IPS-15b (cell line): Measurements from ENCODE around the gene IGSF10.

Experiments
- H3K27me3 ChIP-seq: one replicate; pipeline ENCODE4 v1.6.1; 2013; ENCODE audit warnings: low read length; ENCODE audit not compliant: control insufficient read depth, insufficient read depth
- H3K36me3 ChIP-seq: one replicate; pipeline ENCODE4 v1.6.1; 2013; ENCODE audit warnings: low read length; ENCODE audit not compliant: control insufficient read depth, insufficient read depth
- H3K4me1 ChIP-seq: one replicate; pipeline ENCODE4 v1.6.1; 2013; ENCODE audit warnings: mild to moderate bottlenecking, low read length; ENCODE audit not compliant: control insufficient read depth, insufficient read depth
- H3K4me3 ChIP-seq: one replicate; pipeline ENCODE4 v1.5.1; 2013; ENCODE audit warnings: low read depth, low read length
- H3K9ac ChIP-seq: one replicate; pipeline ENCODE4 v1.6.1; 2013; ENCODE audit warnings: low read depth, mild to moderate bottlenecking, low read length
- H3K9me3 ChIP-seq: one replicate; pipeline ENCODE4 v1.6.1; 2013; ENCODE audit warnings: mild to moderate bottlenecking, low read length; ENCODE audit not compliant: control insufficient read depth, insufficient read depth

The IGSF10 gene

DNA sequence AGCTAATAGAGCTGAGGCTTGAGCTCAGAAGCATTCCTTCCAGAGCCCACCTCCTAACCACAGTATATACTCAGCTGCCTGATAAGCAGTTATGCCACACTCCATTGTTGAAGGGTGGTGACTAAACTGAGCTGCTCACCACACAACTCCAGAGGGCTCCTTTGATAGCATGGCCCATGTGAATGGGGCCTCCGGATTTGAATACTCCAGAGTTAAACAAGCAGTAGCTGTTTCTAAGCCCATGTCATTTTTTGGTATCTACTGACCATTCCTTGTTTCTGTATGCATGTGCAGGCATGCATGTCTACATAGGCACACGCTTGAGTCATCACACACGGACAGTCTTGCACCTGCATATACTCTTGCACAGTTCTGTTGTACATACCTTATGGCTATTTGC is 28.9 kb downstream of the IGSF10 start:
- no peaks in the 10 kb centered on the region for H3K9me3 ChIP-seq
- peaks cover 3% of the 10 kb centered on the region for H3K27me3 ChIP-seq
- no peak overlapping the region for H3K4me3 ChIP-seq
- H3K4me1 ChIP-seq: peaks cover 7% of the 10 kb centered on the region
- no peak overlapping the region for H3K9ac ChIP-seq
- no peaks in the 10 kb centered on the region for H3K36me3 ChIP-seq

DNA sequence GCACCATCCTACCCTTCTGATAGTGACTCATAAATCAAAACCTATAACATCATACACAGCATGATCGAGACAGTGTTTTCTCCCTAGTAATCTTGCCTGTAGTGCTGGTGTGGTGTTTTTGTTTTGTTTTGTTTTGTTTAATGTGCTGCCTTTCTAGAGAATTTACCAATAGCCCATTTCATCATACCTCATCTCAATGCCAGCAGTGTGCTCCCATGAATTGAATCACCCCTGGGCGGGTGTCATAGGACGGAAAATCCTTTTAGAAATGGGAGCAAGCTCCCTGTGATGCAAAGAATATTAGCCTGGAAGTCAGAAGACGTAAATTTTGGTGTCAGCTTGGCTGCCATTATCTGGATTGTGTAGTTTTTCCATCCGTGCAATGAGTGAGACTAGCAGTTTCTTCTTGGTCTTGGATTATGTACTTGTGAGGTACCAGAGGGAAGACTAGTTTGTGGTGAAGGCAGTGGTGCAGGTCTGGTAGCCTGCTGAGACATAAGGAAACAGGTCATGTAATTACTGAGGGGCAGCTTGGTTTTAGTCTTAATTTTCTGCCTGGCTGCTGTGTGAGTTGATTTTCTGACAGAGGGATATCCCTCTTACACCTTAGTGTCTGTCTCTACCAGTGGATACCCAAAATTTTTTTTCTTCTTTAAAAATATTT is 29.9 kb downstream of the IGSF10 start:
- H3K9me3 ChIP-seq: no peaks in the 10 kb centered on the region
- peaks cover 9% of the 10 kb centered on the region for H3K4me1 ChIP-seq
- H3K36me3 ChIP-seq: no peaks in the 10 kb centered on the region
- H3K4me3 ChIP-seq: no peak overlapping the region
- H3K27me3 ChIP-seq: peaks cover 3% of the 10 kb centered on the region
- no peak overlapping the region for H3K9ac ChIP-seq

DNA sequence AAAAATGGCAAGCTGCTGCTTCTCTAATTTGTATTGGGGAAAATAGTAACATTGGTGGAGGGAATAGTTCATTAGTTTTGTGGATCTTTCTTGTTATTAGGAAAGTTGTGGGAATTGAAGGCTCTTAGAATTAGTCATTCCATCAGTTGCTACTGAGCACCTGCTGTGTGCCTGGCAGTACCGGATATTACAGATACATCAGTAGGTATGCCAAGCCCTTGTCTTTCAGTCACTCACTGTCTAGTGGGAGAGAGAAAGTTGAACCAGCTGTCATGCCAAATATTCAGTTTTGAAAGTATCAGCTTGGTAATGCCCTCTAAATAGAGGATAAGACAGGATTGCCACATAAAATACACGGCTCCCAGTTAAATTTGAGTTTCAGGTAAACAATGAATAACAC is 32.5 kb downstream of the IGSF10 start:
- peaks cover 3% of the 10 kb centered on the region for H3K27me3 ChIP-seq
- peaks cover 18% of the 10 kb centered on the region for H3K4me1 ChIP-seq
- no peak overlapping the region for H3K9ac ChIP-seq
- no peaks in the 10 kb centered on the region for H3K9me3 ChIP-seq
- no peaks in the 10 kb centered on the region for H3K36me3 ChIP-seq
- H3K4me3 ChIP-seq: no peak overlapping the region

DNA sequence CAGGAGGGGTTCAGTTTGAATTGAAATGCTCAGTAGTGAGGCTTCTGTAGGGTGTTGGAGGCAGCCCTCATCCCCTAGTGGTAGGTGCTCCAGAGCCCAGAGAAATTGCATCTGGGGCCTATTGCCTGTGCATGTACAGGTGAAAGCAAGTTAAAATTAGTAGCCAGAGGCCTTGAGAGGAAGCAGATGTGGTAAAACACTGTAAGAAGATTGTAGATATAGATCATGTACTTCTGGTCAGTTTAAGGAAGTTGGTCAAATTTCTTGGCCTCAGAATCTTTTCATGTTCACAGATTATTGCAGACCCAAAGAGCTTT is 34.6 kb downstream of the IGSF10 start:
- Histone ChIP-seq H3K9ac (no peak overlapping the region), H3K4me1 (peaks cover 18% of the 10 kb centered on the region), H3K9me3 (no peaks in the 10 kb centered on the region), H3K36me3 (no peaks in the 10 kb centered on the region), H3K27me3 (peaks cover 3% of the 10 kb centered on the region), H3K4me3 (no peak overlapping the region)

DNA sequence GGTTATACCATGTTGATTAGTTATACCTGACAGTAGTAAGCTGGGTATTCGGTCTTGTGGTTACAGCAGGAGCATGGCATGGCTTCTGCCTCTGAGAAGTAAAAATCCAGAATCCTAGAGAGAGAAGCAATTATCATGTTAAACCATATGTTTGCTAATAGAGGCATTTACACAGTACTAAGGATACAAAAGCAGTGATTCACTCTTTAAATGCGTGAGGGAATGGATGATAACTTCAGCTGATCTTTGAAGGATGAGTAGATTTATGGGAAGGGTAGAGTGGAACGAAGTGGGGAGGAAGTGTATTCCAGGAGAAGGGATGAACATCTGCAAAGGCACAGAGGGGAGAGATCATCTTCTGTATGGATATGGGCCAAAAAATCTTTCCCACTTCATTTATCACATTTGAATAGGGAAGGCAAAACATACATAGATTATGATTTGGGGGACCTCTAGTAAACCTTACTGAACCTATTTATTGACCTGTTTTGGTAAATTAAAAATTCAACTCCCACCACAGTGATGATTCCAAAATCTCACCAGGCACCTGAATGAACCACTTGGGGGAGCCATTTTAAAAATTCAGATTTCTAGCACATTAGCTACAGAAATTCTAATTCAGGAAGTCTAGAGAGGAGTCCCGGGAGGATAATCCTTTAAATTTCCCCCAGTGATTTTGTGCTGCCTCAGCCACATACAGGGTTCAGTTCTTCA is 35.1 kb downstream of the IGSF10 start:
- no peak overlapping the region for H3K9ac ChIP-seq
- peaks cover 3% of the 10 kb centered on the region for H3K27me3 ChIP-seq

DNA sequence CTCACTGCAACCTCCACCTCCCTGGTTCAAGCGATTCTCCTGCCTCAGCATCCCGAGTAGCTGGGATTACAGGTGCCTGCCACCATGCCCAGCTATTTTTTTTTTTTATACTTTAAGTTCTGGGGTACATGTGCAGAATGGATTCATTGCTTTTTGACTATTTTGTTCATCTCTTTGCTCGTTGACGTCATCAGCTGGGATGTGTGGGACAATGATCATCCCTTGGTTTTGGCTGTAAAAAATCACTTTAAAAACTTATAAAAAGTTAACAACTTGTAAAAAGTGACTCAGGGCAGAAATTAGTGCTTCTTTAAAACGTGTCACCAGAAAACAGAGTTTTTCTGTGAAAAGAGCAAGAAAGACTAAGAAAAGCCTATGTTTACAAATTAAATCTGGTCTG is 37.8 kb downstream of the IGSF10 start:
- Histone ChIP-seq H3K9ac (no peak overlapping the region), H3K4me3 (no peak overlapping the region), H3K9me3 (no peaks in the 10 kb centered on the region), H3K36me3 (no peaks in the 10 kb centered on the region), H3K4me1 (peaks cover 15% of the 10 kb centered on the region), H3K27me3 (no peaks in the 10 kb centered on the region)

More for the DNA sequence above, 35.1 kb downstream of the IGSF10 start:
- Histone ChIP-seq H3K4me1 (peaks cover 18% of the 10 kb centered on the region), H3K9me3 (no peaks in the 10 kb centered on the region), H3K36me3 (no peaks in the 10 kb centered on the region), H3K4me3 (no peak overlapping the region)

DNA sequence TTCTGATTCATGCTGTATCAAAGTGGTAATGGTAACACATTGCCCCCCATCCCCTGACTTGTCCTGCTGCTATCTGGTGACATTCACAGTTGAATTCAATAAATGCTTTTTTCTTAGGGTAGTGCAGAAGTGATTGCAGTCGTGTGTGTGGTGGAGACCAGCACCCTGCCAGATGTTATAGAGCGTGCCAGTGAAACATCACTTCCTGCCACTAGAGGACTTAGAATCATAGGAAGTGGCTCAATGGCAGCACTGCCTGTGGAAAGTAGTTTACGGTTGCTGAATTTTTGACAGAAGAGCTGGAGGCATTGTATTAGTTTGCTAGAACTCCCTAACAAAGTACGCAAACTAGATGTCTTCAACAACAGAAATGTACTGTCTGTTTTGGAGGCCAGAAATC is 38.9 kb downstream of the IGSF10 start:
- no peaks in the 10 kb centered on the region for H3K36me3 ChIP-seq
- peaks cover 15% of the 10 kb centered on the region for H3K4me1 ChIP-seq
- no peak overlapping the region for H3K4me3 ChIP-seq
- H3K27me3 ChIP-seq: no peaks in the 10 kb centered on the region
- H3K9me3 ChIP-seq: no peaks in the 10 kb centered on the region
- no peak overlapping the region for H3K9ac ChIP-seq

GRCh38 chr3:151419806-151420205 is 41.1 kb downstream of the IGSF10 start:
- no peaks in the 10 kb centered on the region for H3K9me3 ChIP-seq
- peaks cover 3% of the 10 kb centered on the region for H3K4me1 ChIP-seq
- H3K9ac ChIP-seq: no peak overlapping the region
- no peaks in the 10 kb centered on the region for H3K27me3 ChIP-seq
- no peak overlapping the region for H3K4me3 ChIP-seq
- no peaks in the 10 kb centered on the region for H3K36me3 ChIP-seq

DNA sequence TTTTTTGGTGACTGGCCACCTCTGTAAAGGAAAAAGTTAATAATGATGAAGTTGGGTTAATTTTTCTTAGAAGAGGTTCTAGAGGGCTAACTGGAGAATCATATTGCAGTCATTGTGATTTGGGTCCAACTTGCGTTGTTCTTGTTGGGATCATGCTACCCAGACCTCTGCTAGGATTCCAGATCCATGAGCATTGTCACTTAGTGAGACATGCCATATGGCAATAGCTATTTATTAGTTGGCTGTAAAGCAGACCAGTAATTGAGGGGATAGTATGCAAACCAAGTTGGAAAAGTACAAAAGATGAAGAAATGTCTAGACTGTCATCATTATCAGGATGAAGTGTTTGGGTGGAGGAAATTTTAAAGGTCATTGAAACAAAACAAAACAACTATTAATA is 45.6 kb downstream of the IGSF10 start:
- Histone ChIP-seq H3K4me3 (no peak overlapping the region), H3K9ac (no peak overlapping the region), H3K36me3 (no peaks in the 10 kb centered on the region), H3K27me3 (no peaks in the 10 kb centered on the region), H3K9me3 (no peaks in the 10 kb centered on the region), H3K4me1 (no peaks in the 10 kb centered on the region)

DNA sequence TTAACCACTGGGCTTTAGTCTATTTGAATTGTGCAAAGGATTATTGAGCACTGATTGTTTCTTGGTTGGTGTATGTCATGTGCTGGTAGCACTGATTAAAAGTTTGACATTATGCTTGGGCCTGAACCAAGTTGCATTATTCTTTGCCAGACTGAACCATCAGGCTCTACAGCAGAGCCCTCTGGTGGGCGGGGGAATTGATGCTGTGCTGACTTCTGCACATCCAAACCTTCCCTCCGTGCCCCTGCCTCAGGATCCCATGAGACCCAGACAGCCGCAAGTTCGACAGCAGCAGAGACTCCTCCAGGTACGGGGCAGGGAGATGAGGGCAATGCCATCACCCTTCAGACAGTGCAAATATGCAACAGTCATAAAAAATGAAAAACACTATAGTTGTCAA is 47.9 kb downstream of the IGSF10 start:
- Histone ChIP-seq H3K36me3 (no peaks in the 10 kb centered on the region), H3K27me3 (no peaks in the 10 kb centered on the region), H3K4me1 (no peaks in the 10 kb centered on the region), H3K9me3 (no peaks in the 10 kb centered on the region), H3K9ac (no peak overlapping the region), H3K4me3 (no peak overlapping the region)
